Posterior vena cava (tissue), 2 donors: ENCODE measurements around the gene SLCO2A1. TPM values are rescaled to one million over a fixed set of nuclear protein-coding genes. Genes with fewer than 3 reads are reported as not detected.

Experiments used
- DNase-seq: peaks from one replicate; pipeline ENCODE4 v3.0.0-alpha.2; 2020; ENCODE audit warnings: low spot score
- intact Hi-C, 2 donors: fragments of 100-400 bp; cut with DNase I; formaldehyde crosslinking; loops; one replicate each; pipeline versions ENCODE4 v1.14.1 to v1.14.2; 2022 to 2023
- total RNA-seq, 2 donors: library from RNA; stranded (reverse); fragmentation: NEBNext Ultra II Directional; extraction: Animal tissue kit (Norgen Biotek cat#: 25700); gene quantifications; one replicate each; pipeline ENCODE4 v1.2.1, GENCODE V29; 2021
- donor health status: DM: yes; HTN: yes; CAD: no.
- donor health status: DM: yes; HTN: yes; CAD: no.

SLCO2A1 gene
- total RNA-seq, 2 donors from 2014 or later: 87.8 to 102 TPM

DNA sequence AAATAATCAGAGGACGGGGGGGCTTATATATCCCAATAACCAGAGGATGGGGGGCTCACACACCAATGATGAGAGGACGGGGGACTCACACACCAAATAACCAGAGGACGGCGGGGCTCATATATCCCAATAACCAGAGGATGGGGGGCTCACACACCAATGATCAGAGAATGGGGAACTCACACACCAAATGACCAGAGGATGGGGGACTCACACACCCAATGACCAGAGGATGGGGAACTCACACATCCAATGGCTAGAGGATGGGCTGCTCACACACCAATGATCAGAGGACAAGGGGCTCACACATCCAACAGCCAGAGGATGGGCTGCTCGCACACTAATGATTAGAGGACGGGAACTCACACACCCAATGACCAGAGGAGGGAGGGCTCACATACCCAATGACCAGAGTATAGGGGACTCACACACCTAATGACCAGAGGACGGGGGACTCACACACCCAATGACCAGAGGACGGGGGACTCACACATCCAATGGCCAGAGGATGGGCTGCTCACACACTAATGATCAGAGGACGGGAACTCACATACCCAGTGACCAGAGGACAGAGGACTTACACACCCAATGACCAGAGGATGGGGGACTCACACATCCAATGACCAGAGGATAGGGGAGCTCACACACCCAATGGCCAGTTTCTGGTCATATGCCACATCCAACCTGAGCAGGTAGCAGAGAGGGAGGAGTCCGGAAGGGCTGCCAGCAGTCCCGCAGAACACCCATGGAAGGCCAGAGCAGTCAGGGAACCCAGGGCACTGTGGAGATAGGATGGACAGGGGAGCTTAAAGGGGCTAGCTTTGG lies 144.6 kb downstream of the SLCO2A1 start:
- intact Hi-C loops: no loop called here
- DNase-seq: peak; percentile 55

DNA sequence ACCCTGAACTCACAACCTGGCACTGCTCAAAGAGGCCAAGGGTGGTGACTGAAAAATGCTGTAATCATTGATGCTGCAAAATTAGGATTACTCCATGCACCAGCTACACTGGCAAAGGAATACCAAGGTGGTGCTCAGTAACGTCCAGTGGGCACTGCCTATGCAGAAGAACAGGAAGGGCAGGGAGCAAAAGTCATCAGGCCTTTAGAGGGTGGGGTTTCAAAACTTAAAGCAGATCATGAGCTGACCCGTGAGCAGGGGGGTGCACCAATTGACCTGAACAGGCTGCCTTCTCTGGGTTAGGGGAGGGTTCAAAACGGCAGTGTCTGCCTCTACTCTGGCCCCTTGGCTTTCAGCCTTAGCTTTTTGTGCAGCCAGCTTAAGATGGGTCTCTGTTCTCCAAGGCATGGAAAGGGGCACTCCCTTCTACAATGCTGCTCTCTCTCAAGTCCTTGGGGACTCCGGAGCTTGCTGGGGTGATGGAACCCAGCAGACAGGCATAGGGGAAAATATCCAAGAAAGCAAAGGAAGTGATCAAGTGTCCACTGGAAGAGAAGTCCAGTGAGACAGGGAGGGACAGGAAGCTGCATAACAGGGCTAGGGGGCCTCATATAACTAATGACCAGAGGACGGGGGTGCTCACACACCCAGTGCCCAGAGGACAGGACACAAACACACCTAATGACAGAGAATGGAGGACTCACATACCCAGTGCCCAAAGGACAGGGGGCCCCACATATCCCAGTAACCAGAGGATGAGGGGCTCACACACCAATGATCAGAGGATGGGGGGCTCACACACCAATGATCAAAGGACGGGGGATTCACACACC lies 145.5 kb downstream of the SLCO2A1 start:
- peak; percentile 44 for DNase-seq
- intact Hi-C loops: no loop called here

DNA sequence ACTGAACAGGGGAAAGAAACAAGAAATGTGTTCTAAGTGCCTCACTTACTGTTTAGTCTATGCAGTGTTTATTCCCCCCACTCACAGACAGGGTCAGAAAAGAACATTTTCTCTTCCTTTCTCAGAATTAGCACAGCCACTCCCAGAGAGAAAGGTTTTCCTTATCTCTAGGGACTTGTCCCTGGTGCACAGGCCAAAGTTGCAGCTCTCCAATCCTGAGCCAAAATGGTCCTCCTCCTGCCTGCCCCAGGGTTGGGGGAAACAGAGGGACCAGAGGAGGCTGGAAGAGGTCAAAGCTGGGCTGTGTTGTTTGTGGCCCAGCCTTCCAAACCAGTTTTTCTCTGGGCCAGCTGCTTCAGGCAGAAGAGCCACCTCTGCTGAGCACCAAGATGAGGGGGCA lies 146.1 kb downstream of the SLCO2A1 start:
- intact Hi-C loops: no loop called here

DNA sequence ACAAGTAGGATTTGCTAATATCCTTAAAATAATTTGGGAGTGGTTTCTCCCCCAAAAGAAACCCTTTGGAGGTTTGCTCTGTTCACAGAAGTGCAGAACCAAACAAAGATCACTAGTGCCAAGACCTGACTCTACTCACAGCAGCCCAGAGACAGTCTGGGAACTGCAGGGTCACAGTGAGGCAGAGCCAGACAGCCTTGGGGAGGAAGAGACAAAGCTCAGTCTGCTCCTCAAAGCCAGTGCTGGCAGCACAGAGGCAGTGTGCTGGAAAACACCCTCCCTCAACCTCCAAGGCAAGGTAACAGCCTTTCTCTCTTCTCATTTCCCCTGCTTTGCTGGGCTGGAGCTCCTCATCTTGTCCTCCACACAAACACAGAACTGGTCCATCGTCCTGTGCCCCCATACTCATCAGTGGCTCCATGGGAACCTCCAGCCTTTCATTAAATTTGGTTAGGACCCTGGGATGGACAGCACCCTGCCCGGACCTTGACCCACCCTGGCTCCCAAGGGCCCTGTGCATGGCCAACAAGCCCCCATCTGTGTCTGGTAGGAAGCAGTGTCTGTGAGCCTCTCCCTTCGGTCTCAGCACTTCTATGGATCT lies 146.6 kb downstream of the SLCO2A1 start:
- intact Hi-C loops: no loop called here
- DNase-seq: no peak

More for the DNA sequence above, 146.1 kb downstream of the SLCO2A1 start:
- no peak for DNase-seq

DNA sequence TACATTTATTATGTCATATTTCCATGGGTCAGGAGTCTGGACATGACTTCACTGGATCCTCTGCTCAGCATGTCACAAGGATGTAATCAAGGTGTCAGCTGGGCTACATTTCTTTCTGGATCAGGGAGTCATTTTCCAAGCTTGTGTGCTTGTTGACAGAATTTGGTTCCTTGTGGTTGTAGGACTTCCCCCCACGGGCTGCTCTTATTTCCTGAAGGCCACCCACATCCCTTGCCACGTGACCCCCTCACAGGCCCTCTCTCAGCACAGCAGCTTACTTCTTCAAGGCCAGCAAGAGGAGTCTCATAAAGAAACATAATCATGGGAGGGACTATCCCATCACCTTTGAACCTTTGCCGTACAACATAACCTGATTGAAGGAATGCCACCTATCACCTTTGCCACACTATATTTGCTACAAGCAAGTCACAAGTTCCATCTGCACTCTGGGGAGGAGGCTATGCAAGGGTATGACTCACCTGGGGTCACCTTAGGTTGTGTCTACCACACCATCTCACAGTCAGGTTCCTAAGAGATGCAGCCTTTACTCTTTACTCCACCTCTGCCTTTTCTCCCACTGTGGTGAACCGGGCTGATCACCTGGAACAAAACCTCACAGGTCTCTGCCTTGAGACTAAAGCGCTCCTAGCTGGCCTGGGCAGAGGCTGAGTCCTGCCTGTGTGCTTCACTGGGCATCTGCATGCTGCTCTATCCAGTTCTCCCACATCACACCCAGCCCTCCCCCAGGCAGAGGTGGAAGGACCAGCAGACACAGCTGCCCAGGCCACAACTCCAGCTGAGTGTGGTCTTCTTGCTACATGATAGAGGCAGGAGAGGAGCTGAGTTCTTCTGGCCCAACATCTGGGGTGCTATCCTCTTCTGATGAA lies 147.5 kb downstream of the SLCO2A1 start:
- intact Hi-C loops: no loop called here
- DNase-seq: peak; percentile 31

DNA sequence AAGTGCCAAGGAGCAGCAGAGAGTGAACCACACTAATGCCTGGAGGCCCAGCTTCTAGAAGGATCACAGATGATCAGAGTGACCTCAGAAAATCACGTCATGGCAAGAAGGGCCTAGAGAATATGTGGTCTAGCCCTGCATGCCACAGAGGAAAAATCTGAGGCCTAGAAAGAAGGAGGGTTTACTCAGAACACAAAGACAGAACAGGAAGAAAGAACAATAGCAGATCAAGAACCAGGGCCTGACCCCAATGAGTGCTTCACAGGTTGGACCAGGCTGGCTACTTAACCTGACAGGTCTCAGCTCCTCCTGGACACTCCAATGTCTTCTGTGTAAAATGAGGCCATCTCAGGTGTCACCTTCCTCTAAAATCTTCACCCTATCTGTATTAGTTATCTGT lies 148.2 kb downstream of the SLCO2A1 start:
- intact Hi-C loops: no loop called here

DNA sequence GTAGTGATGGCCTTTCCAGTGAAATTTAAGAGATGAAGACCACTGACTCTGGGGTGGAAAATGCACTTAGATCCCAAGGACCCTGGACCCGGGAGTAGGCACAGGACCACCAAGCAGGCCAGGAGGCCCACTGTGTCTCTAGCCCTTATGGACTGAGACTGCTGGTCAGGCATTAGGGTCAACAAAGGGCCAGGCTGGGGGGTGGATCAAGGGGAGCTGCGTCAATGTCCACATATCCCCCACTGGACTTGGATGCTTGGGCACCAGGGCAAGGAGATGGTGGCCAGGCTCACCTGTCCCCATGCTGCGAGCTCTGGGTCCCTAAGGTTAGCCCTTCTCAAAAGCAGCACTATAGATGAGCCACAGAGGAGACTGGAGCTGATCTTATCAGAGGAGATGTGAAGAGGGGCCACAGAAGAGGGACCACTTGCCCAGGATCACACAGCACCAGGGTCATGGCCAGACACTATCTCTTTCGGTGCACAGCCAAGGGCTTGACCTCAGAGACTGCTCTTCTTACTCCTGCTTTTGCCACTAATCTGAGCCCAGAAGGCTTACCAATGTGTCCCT lies 148.8 kb downstream of the SLCO2A1 start:
- DNase-seq: peak; percentile 41
- intact Hi-C loops: no loop called here

More for the DNA sequence above, 148.2 kb downstream of the SLCO2A1 start:
- DNase-seq: peak; percentile 32

DNA sequence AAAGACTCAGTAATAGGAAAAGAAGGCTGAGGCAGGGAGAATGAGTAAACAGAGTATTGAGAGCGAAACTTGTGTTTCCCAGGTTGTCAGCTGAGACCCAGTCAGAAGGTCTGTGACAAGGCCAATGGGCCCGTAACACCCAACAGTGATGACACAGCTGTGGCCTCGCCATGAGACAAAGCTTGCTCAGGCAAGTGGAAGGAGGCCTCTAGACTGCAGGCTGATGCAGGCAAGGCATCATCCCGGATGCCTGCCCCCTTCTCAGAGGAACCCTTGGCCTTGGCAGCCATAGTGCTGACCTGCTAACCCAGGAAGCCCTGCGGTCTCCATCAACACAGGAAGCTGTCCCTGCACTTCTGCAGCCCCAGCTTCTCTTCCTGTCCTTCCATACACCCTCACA lies 149.4 kb downstream of the SLCO2A1 start:
- DNase-seq: peak; percentile 64
- intact Hi-C loops: no loop called here

DNA sequence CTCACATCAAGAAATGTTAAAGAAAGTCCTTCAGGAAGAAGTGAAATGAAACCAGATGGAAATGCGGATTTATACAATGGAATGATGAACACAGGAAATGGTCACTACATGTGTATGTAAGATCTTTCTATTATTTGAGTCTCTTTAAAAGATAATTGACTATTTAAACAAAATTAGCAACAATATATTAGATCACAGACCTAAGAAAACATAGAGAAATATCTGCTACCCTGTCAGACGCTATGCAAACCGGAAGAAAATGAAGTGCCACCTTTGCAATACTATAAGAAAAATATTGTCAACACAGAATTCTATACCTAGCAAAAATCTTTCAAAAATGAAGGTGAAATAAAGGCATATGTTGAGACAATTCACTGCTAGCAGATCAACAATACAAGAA lies 151.2 kb downstream of the SLCO2A1 start:
- DNase-seq: no peak
- intact Hi-C loops: no loop called here

Other genes with a start within 250 kb of the SLCO2A1 start
- 10 to 100 TPM; 35.7 to 42.6 TPM for gene SRPRB, start 224.1 kb downstream of the SLCO2A1 start, total RNA-seq
- 1 to 10 TPM; 6.9 to 8.9 TPM for gene RAB6B, start 134.0 kb downstream of the SLCO2A1 start, total RNA-seq
- gene RYK, start 220.9 kb upstream of the SLCO2A1 start, total RNA-seq: 10 to 100 TPM; 55.8 to 82.7 TPM